Colonic mucosa (tissue), 4 donors: ENCODE data around the gene TSPAN31. TPM values are rescaled to one million over a fixed set of nuclear protein-coding genes. Genes with fewer than 3 reads are reported as not detected.

Experiments
- DNase-seq: peaks from one replicate; pipeline ENCODE4 v3.0.0-alpha.2; 2020
- H3K27ac ChIP-seq: fragments of 200-600 bp; one replicate; pipeline ENCODE4 v1.8.0; 2021
- H3K27me3 ChIP-seq: fragments of 200-600 bp; one replicate; pipeline ENCODE4 v1.8.0; 2021
- H3K36me3 ChIP-seq: fragments of 200-600 bp; one replicate; pipeline ENCODE4 v1.8.0; 2021
- H3K4me1 ChIP-seq: fragments of 200-600 bp; one replicate; pipeline ENCODE4 v1.8.0; 2021; ENCODE audit warnings: mild to moderate bottlenecking
- H3K4me3 ChIP-seq: fragments of 200-600 bp; one replicate; pipeline ENCODE4 v1.8.0; 2021
- H3K9ac ChIP-seq, 2 donors: one replicate each; pipeline ENCODE4 v1.7.0; 2013; ENCODE audit warnings: control low read depth in 2 of 2, low read depth in 2 of 2, low read length in 2 of 2
- H3K9me3 ChIP-seq: fragments of 200-600 bp; one replicate; pipeline ENCODE4 v1.8.0; 2021
- intact Hi-C: fragments of 100-400 bp; cut with DNase I; formaldehyde crosslinking; loops from one replicate; pipeline ENCODE4 v1.14.1; 2022
- total RNA-seq, 2 donors: library from RNA; stranded (reverse); fragmentation: NEBNext Ultra II Directional in 1 of 2; extraction: Animal tissue kit (Norgen Biotek cat#: 25700) in 1 of 2; gene quantifications; one replicate each; pipeline ENCODE4 v1.2.1, GENCODE V29; 2021
- TF ChIP-seq, protein P1 (sequence below): fragments of 200-600 bp; IDR thresholded peaks from one replicate; pipeline ENCODE4 v1.8.0; 2022; ENCODE audit warnings: antibody characterized with exemption, mild to moderate bottlenecking
- donor health status: healthy.
- donor health status: DM: no; HTN: no; CAD: no.
- donor health status: DM: no; HTN: no; CAD: no.

TSPAN31 gene
- total RNA-seq, 2 donors from 2014 or later, result 19.3 to 32.3 TPM

DNA sequence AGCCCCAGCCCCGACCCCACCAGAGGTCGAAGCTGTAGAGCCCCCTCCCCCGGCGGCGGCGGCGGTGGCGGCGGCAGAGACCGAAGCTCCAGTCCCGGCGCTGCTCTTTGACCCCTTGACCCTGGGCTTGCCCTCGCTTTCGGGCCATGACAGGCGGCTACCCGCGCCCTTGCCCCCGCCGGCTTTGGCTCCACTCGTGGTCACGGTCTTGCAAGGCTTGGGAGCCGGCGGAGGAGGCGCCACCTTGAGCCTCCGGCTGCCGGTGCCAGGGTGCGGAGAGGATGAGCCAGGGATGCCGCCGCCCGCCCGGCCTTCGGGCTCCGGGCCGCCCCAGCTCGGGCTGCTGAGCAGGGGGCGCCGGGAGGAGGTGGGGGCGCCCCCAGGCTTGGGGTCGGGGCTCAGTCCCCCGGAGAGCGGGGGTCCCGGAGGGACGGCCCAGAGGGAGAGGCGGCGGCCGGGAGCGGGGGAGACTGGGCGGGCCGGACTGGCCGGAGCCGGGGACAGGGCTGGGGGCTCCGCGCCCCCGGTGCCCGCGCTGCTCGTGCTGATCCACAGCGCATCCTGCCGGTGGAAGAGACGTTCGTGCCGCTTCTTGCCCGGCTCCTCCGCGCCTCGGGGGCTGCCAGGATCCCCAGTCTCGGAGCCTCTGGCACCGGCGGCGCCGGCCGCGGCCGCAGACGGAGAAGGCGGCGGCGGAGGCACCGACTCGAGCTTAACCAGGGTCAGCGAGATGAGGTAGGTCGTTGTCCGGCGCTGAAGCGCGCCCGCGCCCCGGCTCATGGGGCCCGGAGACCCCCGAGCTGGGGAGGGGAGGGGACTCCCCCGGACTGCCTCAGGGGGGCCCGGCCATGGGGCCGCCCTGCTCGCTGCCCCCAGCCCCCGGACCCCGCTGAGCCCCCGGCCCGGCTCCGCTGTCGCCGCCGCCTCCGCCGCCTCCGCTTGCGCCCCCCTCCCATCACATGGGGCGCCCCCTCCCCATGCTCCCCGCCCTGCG, 7.1 kb upstream of the TSPAN31 start:
- no peak overlapping the region for H3K27ac ChIP-seq
- H3K9me3 ChIP-seq, result no peaks in the 10 kb centered on the region
- H3K36me3 ChIP-seq, result no peaks in the 10 kb centered on the region
- H3K4me1 ChIP-seq, result peaks cover 5% of the 10 kb centered on the region
- intact Hi-C loops, result no loop called here
- H3K9ac ChIP-seq, result no peak overlapping the region
- peaks cover 58% of the 10 kb centered on the region for H3K27me3 ChIP-seq
- TF ChIP-seq, protein P1, sequence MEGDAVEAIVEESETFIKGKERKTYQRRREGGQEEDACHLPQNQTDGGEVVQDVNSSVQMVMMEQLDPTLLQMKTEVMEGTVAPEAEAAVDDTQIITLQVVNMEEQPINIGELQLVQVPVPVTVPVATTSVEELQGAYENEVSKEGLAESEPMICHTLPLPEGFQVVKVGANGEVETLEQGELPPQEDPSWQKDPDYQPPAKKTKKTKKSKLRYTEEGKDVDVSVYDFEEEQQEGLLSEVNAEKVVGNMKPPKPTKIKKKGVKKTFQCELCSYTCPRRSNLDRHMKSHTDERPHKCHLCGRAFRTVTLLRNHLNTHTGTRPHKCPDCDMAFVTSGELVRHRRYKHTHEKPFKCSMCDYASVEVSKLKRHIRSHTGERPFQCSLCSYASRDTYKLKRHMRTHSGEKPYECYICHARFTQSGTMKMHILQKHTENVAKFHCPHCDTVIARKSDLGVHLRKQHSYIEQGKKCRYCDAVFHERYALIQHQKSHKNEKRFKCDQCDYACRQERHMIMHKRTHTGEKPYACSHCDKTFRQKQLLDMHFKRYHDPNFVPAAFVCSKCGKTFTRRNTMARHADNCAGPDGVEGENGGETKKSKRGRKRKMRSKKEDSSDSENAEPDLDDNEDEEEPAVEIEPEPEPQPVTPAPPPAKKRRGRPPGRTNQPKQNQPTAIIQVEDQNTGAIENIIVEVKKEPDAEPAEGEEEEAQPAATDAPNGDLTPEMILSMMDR, result no peak
- DNase-seq, result no peak
- peak overlapping the region; percentile 5 for H3K4me3 ChIP-seq

DNA sequence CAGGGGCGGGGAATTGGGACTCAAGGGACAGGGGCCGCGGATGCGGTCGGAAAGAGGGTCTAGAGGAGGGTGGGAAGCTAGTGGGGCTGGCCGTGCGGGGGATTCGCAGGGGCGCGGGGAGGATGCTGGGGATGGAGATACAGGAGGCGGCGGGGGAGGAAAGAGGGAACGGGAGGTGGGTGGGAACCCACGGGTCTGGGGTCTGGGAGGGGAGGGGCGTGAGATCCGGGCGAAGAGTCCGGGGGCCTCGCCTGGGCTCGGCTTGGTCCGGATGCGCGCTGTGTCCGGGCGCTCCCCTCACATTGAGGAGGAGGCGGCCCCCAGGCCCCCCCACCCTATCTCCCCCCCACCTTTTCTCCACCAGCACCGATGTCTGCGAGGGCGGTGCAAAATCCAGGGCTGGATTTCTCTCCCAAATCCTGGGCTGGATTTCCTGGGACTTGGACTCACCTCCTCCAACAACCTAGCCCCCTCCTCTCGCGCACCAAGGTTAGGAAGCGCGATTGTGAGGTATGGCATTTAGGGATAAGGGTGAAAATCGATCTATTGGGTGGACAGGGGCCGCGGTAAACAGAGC, 6.1 kb upstream of the TSPAN31 start, which contains the start of gene AGAP2:
Gene AGAP2, minus strand, starts transcription at position 82 of the 577 bp plus-strand sequence. CDS start 496 bp downstream, outside the sequence.
- H3K4me1 ChIP-seq, result peaks cover 5% of the 10 kb centered on the region
- DNase-seq, result no peak
- peak within 1 kb of the TSS; percentile 5 for H3K4me3 ChIP-seq
- no peaks in the 10 kb centered on the region for H3K36me3 ChIP-seq
- no peaks in the 10 kb centered on the region for H3K9me3 ChIP-seq
- H3K27me3 ChIP-seq, result peaks cover 58% of the 10 kb centered on the region
- H3K27ac ChIP-seq, result no peak within 1 kb of the TSS
- TF ChIP-seq, protein P1, result no peak
- intact Hi-C loops, result no loop called here
- no peak within 1 kb of the TSS for H3K9ac ChIP-seq

DNA sequence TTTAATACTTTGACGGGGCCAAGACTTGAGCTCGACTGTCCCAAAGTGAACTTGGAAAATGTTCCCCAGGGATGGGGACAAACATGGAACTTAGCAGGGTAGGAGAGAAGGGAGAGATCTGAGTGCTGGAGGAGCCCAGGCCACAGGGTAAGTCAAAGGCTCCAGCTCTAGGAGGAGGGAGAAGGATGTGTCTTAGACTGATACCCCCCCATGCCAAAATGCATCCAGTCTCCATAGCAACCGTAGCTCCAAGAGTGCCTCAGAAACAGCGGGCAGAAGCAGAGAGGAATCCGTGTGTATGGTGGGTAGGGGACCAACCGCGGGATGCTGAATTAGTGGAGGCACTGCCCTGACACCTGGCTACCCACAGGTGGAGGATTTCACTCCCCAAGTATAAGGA, 5.5 kb upstream of the TSPAN31 start:
- Histone ChIP-seq H3K27me3 (peaks cover 58% of the 10 kb centered on the region), H3K27ac (no peak overlapping the region), H3K4me1 (peaks cover 5% of the 10 kb centered on the region), H3K4me3 (no peak overlapping the region), H3K36me3 (no peaks in the 10 kb centered on the region), H3K9ac (no peak overlapping the region), H3K9me3 (no peaks in the 10 kb centered on the region)
- DNase-seq, result no peak
- TF ChIP-seq, protein P1, result no peak
- intact Hi-C loops, result no loop called here

DNA sequence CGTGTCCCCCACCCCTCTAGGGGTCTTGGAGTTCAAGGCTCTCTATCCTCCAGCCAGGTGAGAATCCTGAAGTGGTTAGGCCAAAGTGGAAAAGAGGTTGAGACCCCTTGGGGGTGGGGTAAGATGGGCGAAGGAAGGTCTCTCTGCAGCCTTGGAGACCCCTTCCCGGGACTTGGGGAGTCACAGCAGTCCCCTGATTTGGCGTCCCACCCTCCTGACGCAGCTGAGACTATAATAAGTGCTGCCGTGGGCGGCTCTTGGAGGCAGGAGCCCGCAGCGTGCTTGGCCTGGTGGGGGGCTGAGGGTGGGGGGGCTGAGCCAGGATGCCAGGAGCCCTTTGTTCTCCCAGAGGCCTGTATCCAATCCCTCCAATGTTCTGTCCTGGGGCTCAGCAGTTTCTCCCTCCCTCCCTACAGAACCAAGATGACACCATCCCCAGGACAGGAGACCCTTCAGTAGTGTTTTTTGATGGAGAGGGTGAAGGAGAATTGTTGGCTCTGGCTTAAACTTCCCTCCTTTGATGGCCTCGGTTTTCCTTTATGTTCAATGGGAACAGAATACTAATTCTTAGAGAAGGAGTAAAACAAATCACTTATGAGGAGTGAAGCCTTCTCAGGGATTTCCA, 4.8 kb upstream of the TSPAN31 start:
- peaks cover 5% of the 10 kb centered on the region for H3K4me1 ChIP-seq
- peaks cover 58% of the 10 kb centered on the region for H3K27me3 ChIP-seq
- intact Hi-C loops, result no loop called here
- no peak overlapping the region for H3K4me3 ChIP-seq
- H3K9ac ChIP-seq, result no peak overlapping the region
- TF ChIP-seq, protein P1, result no peak
- H3K27ac ChIP-seq, result no peak overlapping the region
- no peak for DNase-seq
- H3K36me3 ChIP-seq, result no peaks in the 10 kb centered on the region
- H3K9me3 ChIP-seq, result no peaks in the 10 kb centered on the region

- no peak overlapping the region for H3K27ac ChIP-seq
- H3K9ac ChIP-seq, result peak overlapping the region in 1 of 2 donors; percentile 10
- DNase-seq, result no peak
- TF ChIP-seq, protein P1, result no peak
- peaks cover 51% of the 10 kb centered on the region for H3K27me3 ChIP-seq
- peak overlapping the region; percentile 21 for H3K4me3 ChIP-seq
- H3K36me3 ChIP-seq, result no peaks in the 10 kb centered on the region
- peaks cover 5% of the 10 kb centered on the region for H3K4me1 ChIP-seq
- no peaks in the 10 kb centered on the region for H3K9me3 ChIP-seq
- intact Hi-C loops, result no loop called here
These were observed 4.0 kb upstream of the TSPAN31 start for GRCh38 chr12:57740656-57741412.
